K562 (cell line): ENCODE data around the gene CREB3L2. TPM values are rescaled to one million over a fixed set of nuclear protein-coding genes. Genes with fewer than 3 reads are reported as not detected.

ENCODE experiments used
- ATAC-seq: fragments of 200-7000 bp; cut with Tn5 transposase; 3 replicates; pipeline ENCODE4 v1.9.1; 2020; ENCODE audit warnings: moderate library complexity
- BruUV-seq: library from RNA; stranded (reverse); fragments of 400-500 nt; replicated peaks from 2 replicates; lab custom pipeline; 2021; lab: Mats Ljungman, UMichigan
- CTCF ChIA-PET: fragments of 300-600 bp; formaldehyde crosslinking; extraction: SDS; loops from one replicate; lab custom pipeline; 2021; ENCODE audit warnings: low intra/inter-chr PET ratio; lab: Yijun Ruan, JAX
- POLR2A ChIA-PET: fragments of 300-600, 350-650 bp; sonication (Branson Sonifier 250); formaldehyde crosslinking; extraction: SDS; loops from one replicate; lab custom pipeline; 2021; ENCODE audit warnings: antibody characterized with exemption, inconsistent platforms; lab: Yijun Ruan, JAX
- DNase-seq, 4 experiments: peaks; one replicate each; pipeline versions ENCODE4 v3.0.0 to v3.0.0-alpha.2; 2011 to 2018; ENCODE audit warnings: low spot score in 3 of 4, mixed read lengths in 3 of 4; ENCODE audit errors: extremely low read depth in 1 of 4
- FAIRE-seq: peaks from 2 replicates; lab custom pipeline; 2011; peaks lifted over from hg19 to GRCh38; lab: Jason Lieb, UNC
- H2AFZ ChIP-seq: 2 replicates; pipeline ENCODE4 v1.6.0; 2011; ENCODE audit warnings: low read depth, low read length, control low read depth, inconsistent platforms
- H3K27ac ChIP-seq: fragments of 200-600 bp; 3 replicates; pipeline ENCODE4 v1.8.0; 2011; ENCODE audit warnings: low read depth, mild to moderate bottlenecking, control low read depth, inconsistent platforms, low read length, moderate library complexity, mixed read lengths; ENCODE audit errors: extremely low read depth
- H3K27me3 ChIP-seq, 2 experiments: fragments of 300-600 bp in 1 of 2; 2 replicates in 1 of 2; 3 replicates in 1 of 2; pipeline versions ENCODE4 v1.6.0 to v1.8.0; 2011; ENCODE audit warnings: inconsistent platforms in 2 of 2, low read length in 2 of 2, mild to moderate bottlenecking in 1 of 2, mixed read lengths in 1 of 2, moderate library complexity in 1 of 2; ENCODE audit not compliant: control insufficient read depth in 2 of 2, insufficient read depth in 2 of 2
- H3K36me3 ChIP-seq: fragments of 300-600 bp; 3 replicates; pipeline ENCODE4 v1.8.0; 2011; ENCODE audit warnings: mild to moderate bottlenecking, low read length, inconsistent platforms; ENCODE audit not compliant: control insufficient read depth, insufficient read depth
- H3K4me1 ChIP-seq, 2 experiments: fragments of 200-600 bp in 1 of 2; replicated peaks in 1 of 2; 2 replicates in 1 of 2; 3 replicates in 1 of 2; pipeline versions ENCODE4 v1.5.1 to v1.8.0; 2011; ENCODE audit warnings: inconsistent platforms in 2 of 2, low read length in 2 of 2, mild to moderate bottlenecking in 1 of 2, mixed read lengths in 1 of 2, moderate library complexity in 1 of 2; ENCODE audit not compliant: control insufficient read depth in 2 of 2, insufficient read depth in 2 of 2
- H3K4me2 ChIP-seq: 2 replicates; pipeline ENCODE4 v1.6.1; 2011; ENCODE audit warnings: low read length, control low read depth, inconsistent platforms, mixed read lengths; ENCODE audit not compliant: insufficient read depth
- H3K4me3 ChIP-seq: fragments of 200-600 bp; sonication (generic), shearing (Covaris generic); 2 replicates; pipeline ENCODE4 v1.5.1; 2016; ENCODE audit warnings: control low read depth, inconsistent platforms
- H3K79me2 ChIP-seq: fragments of 200-600 bp; 3 replicates; pipeline ENCODE4 v1.8.0; 2011; ENCODE audit warnings: low read length, inconsistent platforms; ENCODE audit not compliant: control insufficient read depth, insufficient read depth
- H3K9ac ChIP-seq, 2 experiments: 2 replicates each; pipeline versions ENCODE4 v1.6.0 to v1.6.1; 2011; ENCODE audit warnings: low read depth in 2 of 2, low read length in 2 of 2, control low read depth in 1 of 2, inconsistent platforms in 1 of 2, mild to moderate bottlenecking in 1 of 2, mixed read lengths in 1 of 2; ENCODE audit not compliant: insufficient read depth in 1 of 2
- H3K9me1 ChIP-seq: one replicate; pipeline ENCODE4 v1.6.0; 2011; ENCODE audit warnings: inconsistent platforms, mild to moderate bottlenecking, low read length, moderate library complexity; ENCODE audit not compliant: control insufficient read depth, insufficient read depth
- H3K9me3 ChIP-seq: replicated peaks from 2 replicates; pipeline ENCODE4 v1.5.1; 2011; ENCODE audit warnings: low read depth, low read length, inconsistent platforms; ENCODE audit not compliant: control insufficient read depth, insufficient read depth
- H4K20me1 ChIP-seq: replicated peaks from 2 replicates; pipeline ENCODE4 v1.6.1; 2011; ENCODE audit warnings: low read length, inconsistent platforms, mixed read lengths; ENCODE audit not compliant: control insufficient read depth, insufficient read depth
- ATF2 ChIP-seq: sonication (generic); formaldehyde crosslinking; IDR thresholded peaks from 2 replicates; pipeline ENCODE4 v1.8.1; 2022; ENCODE audit warnings: missing genetic modification reagents
- CTCF ChIP-seq, 3 experiments: IDR thresholded peaks in 2 of 3; conservative IDR thresholded peaks in 1 of 3; 2 replicates each; pipeline ENCODE4 v1.5.1; 2011 to 2012; ENCODE audit warnings: low read length in 3 of 3, mild to moderate bottlenecking in 3 of 3, control low read depth in 2 of 3, improper control_type of control experiment in 1 of 3, inconsistent platforms in 1 of 3, low read depth in 1 of 3, mixed read lengths in 1 of 3, moderate library complexity in 1 of 3; ENCODE audit not compliant: insufficient read depth in 2 of 3
- ILF3 ChIP-seq: fragments of 450-650 bp; IDR thresholded peaks from 2 replicates; pipeline ENCODE4 v1.6.1; 2018; ENCODE audit warnings: antibody characterized with exemption, mild to moderate bottlenecking, moderate library complexity, borderline replicate concordance
- NELFE ChIP-seq: IDR thresholded peaks from 2 replicates; pipeline ENCODE4 v1.6.1; 2011; ENCODE audit warnings: mild to moderate bottlenecking; ENCODE audit not compliant: insufficient read depth, insufficient read length
- TBL1XR1 ChIP-seq, 2 experiments: IDR thresholded peaks; 2 replicates each; pipeline ENCODE4 v1.6.1; 2012; ENCODE audit warnings: improper control_type of control experiment in 2 of 2, low read length in 2 of 2, mild to moderate bottlenecking in 1 of 2
- TCF7L2 ChIP-seq: fragments of 150-350 bp; IDR thresholded peaks from 2 replicates; pipeline ENCODE4 v1.6.1; 2016; ENCODE audit warnings: low read depth, mild to moderate bottlenecking, low read length, moderate library complexity
- TOE1 ChIP-seq, 2 experiments: fragments of 450-650 bp in 1 of 2; sonication (generic) in 1 of 2; formaldehyde crosslinking in 1 of 2; IDR thresholded peaks; 2 replicates each; pipeline versions ENCODE4 v1.7.1 to v1.8.0; 2016 to 2022; ENCODE audit warnings: borderline replicate concordance in 2 of 2, mild to moderate bottlenecking in 2 of 2, antibody characterized with exemption in 1 of 2, inconsistent platforms in 1 of 2, low read depth in 1 of 2, missing genetic modification reagents in 1 of 2, moderate library complexity in 1 of 2
- TRIM24 ChIP-seq, 2 experiments: fragments of 450-650 bp; IDR thresholded peaks; 2 replicates each; pipeline ENCODE4 v1.6.1; 2016
- ZBTB33 ChIP-seq: sonication (generic); formaldehyde crosslinking; IDR thresholded peaks from 2 replicates; pipeline ENCODE4 v1.8.1; 2023; ENCODE audit warnings: mild to moderate bottlenecking, missing genetic modification reagents
- ZNF764 ChIP-seq: fragments of 250-450 bp; sonication (Bioruptor Pico); IDR thresholded peaks from 2 replicates; pipeline ENCODE4 v1.4.0; 2020; ENCODE audit warnings: low read depth, mild to moderate bottlenecking, moderate library complexity
- WGBS: fragments of 100-300 bp; shearing (Covaris generic); methylation state at CpG from one replicate; pipeline ENCODE4 v1.1.6; 2016; ENCODE audit warnings: low coverage, mixed read lengths; ENCODE audit not compliant: insufficient coverage; ENCODE audit errors: missing lambda C conversion rate; 5-methylcytosine and 5-hydroxymethylcytosine counted together
- in situ Hi-C: fragments of 300-500 bp; cut with MboI; formaldehyde crosslinking; loops from 4 replicates; pipeline ENCODE4 v1.15.0; 2018; ENCODE audit warnings: inconsistent platforms, mixed read lengths
- intact Hi-C: fragments of 100-400 bp; cut with micrococcal nuclease; formaldehyde crosslinking; loops from 2 replicates; pipeline ENCODE4 v1.14.2; 2022
- polyA plus RNA-seq, 8 experiments: library from polyadenylated mRNA; depleted of rRNA in 4 of 8; stranded (reverse) in 5 of 8; unstranded in 3 of 8; fragments of >200 nt; fragmentation: Nextera tagmentation in 2 of 8; fragmentation: Illumina TruSeq in 1 of 8; extraction: Ambion mirVana in 2 of 8; extraction: Trizol in 1 of 8; gene quantifications; 2 replicates each; pipeline versions ENCODE4 v1.2.1 to v1.2.3, GENCODE V29; 2011 to 2014; ENCODE audit warnings: inconsistent platforms in 1 of 8, missing spikeins in 1 of 8
- total RNA-seq, 7 experiments: library from RNA; depleted of rRNA in 6 of 7; stranded (reverse); fragments of >200 nt in 6 of 7; fragmentation: Illumina TruSeq in 2 of 7; extraction: Trizol in 2 of 7; gene quantifications; 2 replicates each; pipeline versions ENCODE4 v1.2.1 to v1.2.3, GENCODE V29; 2011 to 2021; ENCODE audit warnings: low replicate concordance in 1 of 7

Gene CREB3L2
- total and polyA plus RNA-seq, 9 of the 15 experiments (the other 6 are each of a cell fraction or from before 2014, with no cell fraction given), result 7.1 to 45.6 (median 15.8) TPM

- intact Hi-C loops (no loop called here), in situ Hi-C loops (loop anchor here (5.0 kb wide), 1 partner anchor 238 kb away; no protein-coding TSS in a partner anchor)
- H3K36me3 ChIP-seq, result peaks cover 73% of the 10 kb centered on the region
- ATAC-seq (no peak), DNase-seq (no peak), FAIRE-seq (no peak)
- H3K79me2 ChIP-seq, result no peaks in the 10 kb centered on the region
- 71% methylated on average over 8 of the region's 8 CpGs for WGBS
- H3K9ac ChIP-seq, result no peak overlapping the region
- H3K27me3 ChIP-seq, result no peaks in the 10 kb centered on the region
- ChIA-PET POLR2A (no interaction called here), CTCF (no interaction called here)
- H2AFZ ChIP-seq, result no peak overlapping the region
- no peaks in the 10 kb centered on the region for H3K9me1 ChIP-seq
- no peak overlapping the region for H3K4me2 ChIP-seq
- H3K9me3 ChIP-seq, result no peaks in the 10 kb centered on the region
- H3K4me1 ChIP-seq, result peaks cover 3 to 11% of the 10 kb centered on the region in 2 experiments; a peak in 3 of 5 replicates
- BruUV-seq, result no TSS peak
- no peak overlapping the region for H3K4me3 ChIP-seq
- no peaks in the 10 kb centered on the region for H4K20me1 ChIP-seq
- TF ChIP-seq TBL1XR1 (IDR thresholded peaks at IDR 0.05; ENCODE audit: low read length in 2 of 2) (no peak), ZNF764 (CRISPR knock-in tag) (no peak), TOE1 (IDR thresholded peaks at IDR 0.05; ENCODE audit: borderline replicate concordance) (no peak), TOE1 (CRISPR knock-in tag; IDR thresholded peaks at IDR 0.05; ENCODE audit: borderline replicate concordance, low read depth) (no peak), NELFE (no peak), CTCF (IDR thresholded peaks at IDR 0.05 in 2 of 3, conservative IDR thresholded peaks at IDR 0.05 in 1 of 3; ENCODE audit: insufficient read depth in 2 of 3, low read depth in 1 of 3, low read length in 3 of 3) (no peak), ILF3 (no peak), TCF7L2 (no peak), TRIM24 (IDR thresholded peaks at IDR 0.05) (no peak), ZBTB33 (no peak), ATF2 (CRISPR knock-in tag) (no peak)
- H3K27ac ChIP-seq, result no peak overlapping the region
These were observed 106.3 kb downstream of the CREB3L2 start for GRCh38 chr7:137895301-137896221.
